ENCODE results near the gene PTPN13. TPM values are rescaled to one million over a fixed set of nuclear protein-coding genes. Genes with fewer than 3 reads are reported as not detected.

The PTPN13 gene
- total RNA-seq, 1 donor: 70.2 TPM

- Histone ChIP-seq H3K27me3 (ENCODE audit: insufficient read depth, low read length) (no peaks in the 10 kb centered on the region), H3K9me3 (ENCODE audit: low read depth, low read length) (no peaks in the 10 kb centered on the region), H3K36me3 (ENCODE audit: insufficient read depth, low read length) (no peaks in the 10 kb centered on the region), H3K4me3 (ENCODE audit: insufficient read depth, low read length) (no peak overlapping the region), H4K20me1 (ENCODE audit: insufficient read depth, low read length) (no peaks in the 10 kb centered on the region), H3K79me2 (ENCODE audit: insufficient read depth, low read length) (no peaks in the 10 kb centered on the region), H3K27ac (ENCODE audit: low read depth, low read length) (no peak overlapping the region), H3K4me1 (ENCODE audit: insufficient read depth, low read length) (peaks cover 9% of the 10 kb centered on the region), H3K4me2 (ENCODE audit: insufficient read depth, low read length) (no peak overlapping the region), H2AFZ (ENCODE audit: low read length) (no peak overlapping the region)
- TF ChIP-seq CTCF (IDR thresholded peaks at IDR 0.05; ENCODE audit: extremely low read depth, low read depth, low read length): no peak
- no peak for DNase-seq (ENCODE audit: insufficient read length, low spot score, missing footprints)
Observed at GRCh38 chr4:86558797-86559196, 35.3 kb upstream of the PTPN13 start.

GRCh38 chr4:86560447-86560846, 33.7 kb upstream of the PTPN13 start:
- Histone ChIP-seq H3K36me3 (ENCODE audit: insufficient read depth, low read length) (no peaks in the 10 kb centered on the region), H3K27ac (ENCODE audit: low read depth, low read length) (no peak overlapping the region), H3K4me3 (ENCODE audit: insufficient read depth, low read length) (no peak overlapping the region), H3K79me2 (ENCODE audit: insufficient read depth, low read length) (no peaks in the 10 kb centered on the region), H3K9me3 (ENCODE audit: low read depth, low read length) (no peaks in the 10 kb centered on the region), H4K20me1 (ENCODE audit: insufficient read depth, low read length) (no peaks in the 10 kb centered on the region), H2AFZ (ENCODE audit: low read length) (no peak overlapping the region), H3K4me1 (ENCODE audit: insufficient read depth, low read length) (peaks cover 9% of the 10 kb centered on the region), H3K27me3 (ENCODE audit: insufficient read depth, low read length) (no peaks in the 10 kb centered on the region), H3K4me2 (ENCODE audit: insufficient read depth, low read length) (no peak overlapping the region)
- DNase-seq (ENCODE audit: insufficient read length, low spot score, missing footprints): no peak
- TF ChIP-seq CTCF (IDR thresholded peaks at IDR 0.05; ENCODE audit: extremely low read depth, low read depth, low read length): no peak

GRCh38 chr4:86561256-86561655, 32.9 kb upstream of the PTPN13 start:
- no peaks in the 10 kb centered on the region for H3K36me3 ChIP-seq (ENCODE audit: insufficient read depth, low read length)

DNA sequence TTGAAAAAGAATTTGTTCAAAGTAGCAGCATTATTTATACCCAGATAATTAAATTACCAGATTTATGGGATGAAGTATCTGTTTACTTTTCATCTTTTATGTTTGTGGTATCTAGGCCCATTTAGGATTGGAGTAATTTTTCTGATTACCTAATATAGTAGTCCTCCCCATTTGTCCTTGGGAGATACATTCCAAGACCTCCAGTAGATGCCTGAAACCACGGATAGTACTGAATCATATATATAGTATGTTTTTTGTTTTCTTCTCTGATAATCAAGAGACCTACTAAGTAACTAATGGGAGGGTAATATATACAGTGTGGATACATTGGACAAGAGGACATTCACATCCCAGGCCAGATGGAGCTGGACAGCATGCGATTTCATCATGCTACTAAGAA, 30.7 kb upstream of the PTPN13 start:
- no peak for TF ChIP-seq CTCF (IDR thresholded peaks at IDR 0.05; ENCODE audit: extremely low read depth, low read depth, low read length)
- Histone ChIP-seq H3K4me1 (ENCODE audit: insufficient read depth, low read length) (no peaks in the 10 kb centered on the region), H3K4me2 (ENCODE audit: insufficient read depth, low read length) (no peak overlapping the region), H3K27me3 (ENCODE audit: insufficient read depth, low read length) (no peaks in the 10 kb centered on the region), H3K27ac (ENCODE audit: low read depth, low read length) (no peak overlapping the region), H3K4me3 (ENCODE audit: insufficient read depth, low read length) (no peak overlapping the region), H3K79me2 (ENCODE audit: insufficient read depth, low read length) (no peaks in the 10 kb centered on the region), H3K9me3 (ENCODE audit: low read depth, low read length) (no peaks in the 10 kb centered on the region), H4K20me1 (ENCODE audit: insufficient read depth, low read length) (no peaks in the 10 kb centered on the region), H2AFZ (ENCODE audit: low read length) (no peak overlapping the region), H3K36me3 (ENCODE audit: insufficient read depth, low read length) (no peaks in the 10 kb centered on the region)
- no peak for DNase-seq (ENCODE audit: insufficient read length, low spot score, missing footprints)

More at GRCh38 chr4:86561256-86561655, 32.9 kb upstream of the PTPN13 start:
- H4K20me1 ChIP-seq (ENCODE audit: insufficient read depth, low read length): no peaks in the 10 kb centered on the region
- no peak for DNase-seq (ENCODE audit: insufficient read length, low spot score, missing footprints)
- H3K27me3 ChIP-seq (ENCODE audit: insufficient read depth, low read length): no peaks in the 10 kb centered on the region
- no peaks in the 10 kb centered on the region for H3K9me3 ChIP-seq (ENCODE audit: low read depth, low read length)
- H3K4me1 ChIP-seq (ENCODE audit: insufficient read depth, low read length): peaks cover 9% of the 10 kb centered on the region
- no peak for TF ChIP-seq CTCF (IDR thresholded peaks at IDR 0.05; ENCODE audit: extremely low read depth, low read depth, low read length)
- no peak overlapping the region for H3K4me3 ChIP-seq (ENCODE audit: insufficient read depth, low read length)
- H3K79me2 ChIP-seq (ENCODE audit: insufficient read depth, low read length): no peaks in the 10 kb centered on the region
- no peak overlapping the region for H2AFZ ChIP-seq (ENCODE audit: low read length)
- H3K27ac ChIP-seq (ENCODE audit: low read depth, low read length): no peak overlapping the region
- H3K4me2 ChIP-seq (ENCODE audit: insufficient read depth, low read length): no peak overlapping the region

Data from osteoblast (primary cell).